NCI-H128 (cell line): ENCODE measurements around the gene TMEM255B.
"Not testable (repeated sequence)": the region's sequence is repeated elsewhere in the genome, so short reads cannot be mapped to it uniquely, and the experiment has no call there.

Experiments used
- DNase-seq: peaks from one replicate; lab custom pipeline; 2025; ENCODE audit not compliant: unreplicated experiment; lab: John Stamatoyannopoulos, UW

The TMEM255B gene

DNA sequence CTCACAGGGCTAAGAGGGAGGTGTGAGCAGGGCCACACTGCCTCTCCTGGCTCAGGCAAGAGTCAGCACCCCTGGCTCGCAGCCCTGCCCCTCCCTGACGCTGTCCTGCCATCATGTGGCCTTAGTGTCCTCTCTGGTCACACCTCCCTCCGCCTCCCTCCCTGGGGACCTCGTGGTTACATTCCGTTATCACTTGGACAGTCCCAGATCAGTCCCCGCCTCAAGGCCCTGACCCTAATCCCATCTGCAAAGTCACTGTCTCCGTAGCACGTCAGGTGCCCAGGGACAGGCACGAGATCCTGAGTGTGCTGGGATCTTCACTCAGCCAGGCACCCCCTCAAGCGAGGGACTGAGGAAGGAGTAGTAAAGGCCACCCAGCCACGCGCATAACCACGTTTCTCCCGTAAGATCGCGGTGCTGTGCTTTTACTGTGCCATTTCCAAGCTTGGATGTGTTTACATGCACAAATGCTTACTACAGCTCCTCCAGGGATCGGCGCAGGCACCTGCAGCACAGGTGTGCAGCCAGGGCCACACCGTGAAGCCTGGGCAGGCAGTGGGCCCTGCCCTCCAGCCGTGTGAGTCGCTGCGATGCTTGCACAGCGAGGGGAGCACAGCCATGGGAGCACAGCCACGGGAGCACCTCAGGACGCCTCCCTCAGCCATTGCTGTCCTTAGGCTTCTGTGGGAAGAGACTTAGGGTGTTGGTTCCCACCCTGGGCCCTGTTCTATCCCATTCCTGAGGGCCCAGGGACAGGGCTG is 10.7 kb upstream of the TMEM255B start:
- no peak for DNase-seq

GRCh38 chr13:113748862-113749451 is 10.1 kb upstream of the TMEM255B start:
- no peak for DNase-seq

GRCh38 chr13:113749507-113749906 is 9.5 kb upstream of the TMEM255B start:
- DNase-seq: no peak

DNA sequence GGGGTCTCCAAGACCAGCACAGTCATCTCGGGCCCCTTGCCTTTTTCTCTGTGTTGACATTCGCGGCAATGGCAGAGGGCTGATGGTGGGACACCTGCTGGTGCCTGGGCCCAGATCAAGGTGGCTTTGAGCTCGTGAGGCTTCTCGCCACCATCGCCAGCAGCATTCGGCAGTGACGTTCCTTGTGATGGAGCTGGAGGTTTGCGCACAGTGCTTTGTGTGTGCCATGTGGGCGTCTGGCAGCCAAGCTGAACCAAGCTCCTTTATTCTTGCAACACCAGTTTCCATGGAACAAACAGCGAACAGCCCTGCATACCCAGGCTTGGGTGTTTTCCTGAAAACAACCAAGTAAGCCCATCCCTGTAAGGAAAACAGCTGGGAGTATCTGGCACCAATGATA is 9.1 kb upstream of the TMEM255B start:
- no peak for DNase-seq

GRCh38 chr13:113750554-113751399 is 8.2 kb upstream of the TMEM255B start:
- no peak for DNase-seq

- DNase-seq: no peak
Measured at GRCh38 chr13:113751491-113751890, 7.5 kb upstream of the TMEM255B start.

DNA sequence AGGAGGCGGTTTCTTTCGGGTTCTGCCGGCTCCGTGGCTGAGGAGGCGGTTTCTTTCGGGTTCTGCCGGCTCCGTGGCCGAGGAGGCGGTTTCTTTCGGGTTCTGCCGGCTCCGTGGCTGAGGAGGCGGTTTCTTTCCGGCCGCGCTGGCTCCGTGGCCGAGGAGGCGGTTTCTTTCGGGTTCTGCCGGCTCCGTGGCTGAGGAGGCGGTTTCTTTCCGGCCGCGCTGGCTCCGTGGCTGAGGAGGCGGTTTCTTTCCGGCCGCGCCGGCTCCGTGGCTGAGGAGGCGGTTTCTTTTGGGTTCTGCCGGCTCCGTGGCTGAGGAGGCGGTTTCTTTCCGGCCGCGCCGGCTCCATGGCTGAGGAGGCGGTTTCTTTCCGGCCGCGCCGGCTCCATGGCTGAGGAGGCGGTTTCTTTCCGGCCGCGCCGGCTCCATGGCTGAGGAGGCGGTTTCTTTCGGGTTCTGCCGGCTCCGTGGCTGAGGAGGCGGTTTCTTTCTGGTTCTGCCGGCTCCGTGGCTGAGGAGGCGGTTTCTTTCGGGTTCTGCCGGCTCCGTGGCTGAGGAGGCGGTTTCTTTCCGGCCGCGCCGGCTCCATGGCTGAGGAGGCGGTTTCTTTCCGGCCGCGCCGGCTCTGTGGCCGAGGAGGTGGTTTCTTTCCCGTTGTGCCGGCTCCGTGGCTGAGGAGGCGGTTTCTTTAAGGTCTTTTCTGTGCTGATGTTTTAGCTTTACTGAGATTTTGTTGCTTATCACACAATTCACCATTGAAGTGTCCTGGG is 6.6 kb upstream of the TMEM255B start:
- DNase-seq: not testable (repeated sequence)

DNA sequence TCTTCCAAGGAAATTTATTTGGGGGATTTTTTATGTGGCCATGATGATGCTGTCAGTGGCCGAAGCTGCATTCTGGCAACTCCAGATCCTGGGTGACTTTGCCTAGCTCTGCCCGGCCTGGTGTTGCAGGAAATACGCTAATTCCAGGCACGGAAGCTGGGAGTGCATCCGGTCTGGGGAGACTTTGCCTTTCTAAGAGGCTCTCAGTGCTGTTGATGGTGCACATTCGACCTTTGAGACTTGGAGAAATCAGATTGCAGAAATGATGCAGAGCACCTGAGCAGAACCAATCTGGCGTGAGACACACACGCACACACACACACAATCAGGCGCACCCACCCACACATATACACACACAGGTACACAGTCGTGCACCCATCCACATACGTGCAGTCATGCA is 5.9 kb upstream of the TMEM255B start:
- DNase-seq: no peak

GRCh38 chr13:113754242-113754641 is 4.8 kb upstream of the TMEM255B start:
- no peak for DNase-seq

GRCh38 chr13:113754691-113755090 is 4.3 kb upstream of the TMEM255B start:
- no peak for DNase-seq

GRCh38 chr13:113756441-113757097 is 2.5 kb upstream of the TMEM255B start:
- DNase-seq: no peak

DNA sequence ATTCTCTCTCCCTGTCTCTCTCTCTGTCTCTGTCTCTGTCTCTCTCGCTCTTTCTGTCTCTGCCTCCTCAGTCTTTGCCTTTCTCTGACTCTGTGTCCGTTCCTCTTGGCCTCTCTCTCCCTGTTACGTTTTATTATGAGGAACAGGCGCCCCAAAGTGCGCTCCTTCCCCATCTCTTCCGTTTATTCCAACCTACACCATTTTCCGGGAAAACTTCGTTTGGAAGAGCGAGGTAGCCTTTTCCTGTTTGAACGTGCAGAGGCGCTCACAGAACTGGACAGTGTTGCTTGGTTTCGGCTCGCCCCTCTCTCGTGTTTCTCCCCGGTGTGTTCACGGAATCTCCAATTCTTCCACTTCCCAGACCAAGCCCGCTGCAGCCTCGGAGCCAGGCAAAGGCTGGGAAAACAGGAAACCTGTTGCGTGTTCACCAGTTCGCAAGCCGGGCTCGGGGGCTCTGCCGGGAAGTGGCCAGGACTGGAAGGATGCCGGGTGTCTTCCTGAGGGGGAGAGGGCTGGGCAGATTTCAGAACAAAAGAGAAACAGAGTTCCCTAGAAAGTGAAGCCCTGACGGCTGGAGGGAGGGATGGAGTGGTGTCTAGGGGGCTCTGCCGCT is 605 bp downstream of the TMEM255B start:
- DNase-seq: no peak

- DNase-seq: no peak
Measured at GRCh38 chr13:113761136-113761535, 2.1 kb downstream of the TMEM255B start.

GRCh38 chr13:113762075-113762474 is 3.0 kb downstream of the TMEM255B start:
- DNase-seq: no peak

GRCh38 chr13:113762538-113762937 is 3.5 kb downstream of the TMEM255B start:
- no peak for DNase-seq

DNA sequence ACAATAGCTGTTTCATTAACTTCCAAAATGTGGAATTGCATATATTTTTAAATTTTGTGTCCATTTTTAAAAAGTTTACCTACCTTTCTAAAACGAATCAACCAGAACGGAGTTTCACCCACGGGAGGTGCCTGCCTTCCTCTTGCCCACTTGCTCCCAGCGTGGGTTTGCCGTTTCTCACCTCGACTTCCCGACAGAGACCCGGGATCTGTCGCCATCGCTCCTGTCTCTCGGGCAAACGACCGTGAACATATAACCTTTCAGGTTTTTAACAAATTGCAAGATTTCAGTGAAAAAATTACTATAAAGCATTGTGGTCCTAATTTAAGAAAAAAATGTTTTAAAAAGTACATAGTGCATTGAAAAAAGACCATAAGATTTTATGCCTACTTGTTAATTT is 4.2 kb downstream of the TMEM255B start:
- DNase-seq: no peak

- DNase-seq: no peak
Measured at GRCh38 chr13:113763961-113764792, 5.2 kb downstream of the TMEM255B start.

DNA sequence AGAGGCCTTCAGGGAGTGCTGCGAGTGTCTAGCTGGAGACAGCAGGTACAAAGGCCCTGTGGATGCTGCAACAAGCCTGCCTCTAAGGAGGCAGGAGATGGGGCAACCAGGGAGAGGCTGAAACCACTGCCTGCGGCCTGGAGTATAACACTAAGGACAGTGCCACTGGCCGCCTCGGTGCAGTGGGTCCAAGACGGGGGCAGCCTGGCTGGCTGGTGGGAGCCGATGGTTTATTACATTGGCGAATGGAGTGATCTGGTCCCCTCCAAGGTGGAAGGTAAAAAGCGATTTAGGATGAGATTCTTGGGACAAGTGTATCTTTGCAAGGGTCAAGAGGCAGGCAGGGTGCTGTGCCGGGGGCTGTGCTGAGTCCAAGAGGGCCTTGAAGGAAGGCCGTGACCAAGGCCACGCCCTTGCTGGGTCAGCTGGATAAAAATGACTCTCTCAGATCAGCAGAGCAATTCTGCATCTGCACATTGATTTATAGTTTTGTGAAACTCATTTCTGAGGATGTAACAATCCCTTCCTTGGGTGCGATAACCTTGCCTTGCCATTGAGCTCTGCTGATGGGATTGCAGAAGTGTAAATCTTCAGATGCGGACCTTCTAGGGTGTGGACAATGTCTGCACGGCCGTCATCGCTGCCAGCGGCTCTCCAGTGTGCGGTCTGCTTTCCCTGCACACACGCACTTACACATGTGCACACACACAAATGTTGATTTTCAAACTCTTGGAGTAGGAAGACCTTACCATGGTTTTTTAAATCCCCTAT is 6.0 kb downstream of the TMEM255B start:
- DNase-seq: no peak

DNA sequence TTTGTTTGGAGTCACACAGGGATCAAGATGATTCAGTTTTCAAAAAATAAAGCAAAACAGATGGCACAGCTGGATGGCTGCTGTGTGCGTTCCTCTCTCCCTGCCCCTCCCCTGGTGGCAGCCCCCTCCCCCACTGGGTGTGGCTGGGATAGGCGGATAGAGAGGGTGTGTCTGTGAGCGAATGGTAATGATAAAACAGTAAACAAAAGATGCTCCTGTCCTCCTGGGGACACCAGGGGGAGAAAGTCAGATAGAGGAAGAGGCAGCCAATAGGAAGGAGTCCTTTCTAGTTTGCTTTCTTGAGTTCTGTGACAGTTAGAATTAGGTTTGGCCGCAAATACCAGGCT is 6.5 kb downstream of the TMEM255B start:
- no peak for DNase-seq
